B cell (primary cell): Measurements from ENCODE around the gene HILPDA. TPM values are rescaled to one million over a fixed set of nuclear protein-coding genes. Genes with fewer than 3 reads are reported as not detected.

Experiments
- ATAC-seq: fragments of 200-7000 bp; cut with Tn5 transposase; one replicate; pipeline ENCODE4 v1.10.0; 2021; ENCODE audit warnings: low read depth, mild to moderate bottlenecking, moderate number of reproducible peaks, moderate library complexity
- CTCF ChIA-PET: fragments of 350-600 bp; sonication (Branson Sonifier 250); formaldehyde crosslinking; loops from one replicate; lab custom pipeline; 2021; ENCODE audit warnings: antibody characterized with exemption, inconsistent platforms; lab: Charles Lee
- POLR2A ChIA-PET: fragments of 350-600 bp; sonication (Branson Sonifier 250); formaldehyde crosslinking; loops from one replicate; lab custom pipeline; 2021; ENCODE audit warnings: antibody characterized with exemption; lab: Charles Lee
- DNase-seq: peaks from one replicate; pipeline ENCODE4 v3.0.0; 2013
- H2AFZ ChIP-seq: 2 replicates; pipeline ENCODE4 v1.6.1; 2012; ENCODE audit warnings: mild to moderate bottlenecking, low read depth, low read length; ENCODE audit not compliant: insufficient read depth, poor library complexity, severe bottlenecking
- H3K27ac ChIP-seq, 2 donors: 1 replicate in 1 of 2; 2 replicates in 1 of 2; pipeline ENCODE4 v1.5.1; 2012 to 2013; ENCODE audit warnings: low read length in 2 of 2, mild to moderate bottlenecking in 2 of 2, moderate library complexity in 1 of 2
- H3K27me3 ChIP-seq, 4 experiments: fragments of 200-600 bp in 1 of 4; sonication (generic) in 1 of 4; replicated peaks in 1 of 4; 1 replicate in 2 of 4; 2 replicates in 2 of 4; pipeline versions ENCODE4 v1.6.1 to v1.7.0; 2013 to 2016; ENCODE audit warnings: low read length in 3 of 4, mild to moderate bottlenecking in 2 of 4, mixed read lengths in 1 of 4, moderate library complexity in 1 of 4; ENCODE audit not compliant: insufficient read depth in 4 of 4, control insufficient read depth in 3 of 4; ENCODE audit errors: control extremely low read depth in 1 of 4
- H3K36me3 ChIP-seq, 2 experiments: replicated peaks in 1 of 2; 1 replicate in 1 of 2; 2 replicates in 1 of 2; pipeline versions ENCODE4 v1.6.1 to v1.7.1; 2013; ENCODE audit warnings: low read length in 1 of 2; ENCODE audit not compliant: insufficient read depth in 2 of 2, control insufficient read depth in 1 of 2; ENCODE audit errors: control extremely low read depth in 1 of 2, extremely low read depth in 1 of 2
- H3K4me1 ChIP-seq, 2 donors: fragments of 200-600 bp in 1 of 2; sonication (generic) in 1 of 2; 1 replicate in 1 of 2; 2 replicates in 1 of 2; pipeline versions ENCODE4 v1.5.1 to v1.6.1; 2013 to 2017; ENCODE audit warnings: low read length in 2 of 2; ENCODE audit not compliant: control insufficient read depth in 2 of 2, insufficient read depth in 2 of 2
- H3K4me2 ChIP-seq: replicated peaks from 2 replicates; pipeline ENCODE3; 2012; ENCODE audit warnings: mild to moderate bottlenecking, low read depth, low read length; ENCODE audit not compliant: poor library complexity, severe bottlenecking
- H3K4me3 ChIP-seq, 5 experiments: fragments of 200-600 bp in 1 of 5; sonication (generic) in 1 of 5; 1 replicate in 3 of 5; 2 replicates in 2 of 5; pipeline versions ENCODE4 v1.5.1 to v1.7.0; 2011 to 2016; ENCODE audit warnings: low read length in 4 of 5, mild to moderate bottlenecking in 4 of 5, low read depth in 2 of 5, control low read depth in 1 of 5, moderate library complexity in 1 of 5; ENCODE audit not compliant: insufficient read depth in 1 of 5; ENCODE audit errors: control extremely low read depth in 1 of 5, extremely low read depth in 1 of 5
- H3K79me2 ChIP-seq: fragments of 200-600 bp; sonication (generic); one replicate; pipeline ENCODE4 v1.6.0; 2016; ENCODE audit warnings: low read length; ENCODE audit not compliant: control insufficient read depth, insufficient read depth
- H3K9ac ChIP-seq: fragments of 200-600 bp; sonication (generic); 2 replicates; pipeline ENCODE4 v1.6.1; 2017; ENCODE audit warnings: mild to moderate bottlenecking, low read length, moderate library complexity
- H3K9me3 ChIP-seq, 3 donors: one replicate each; pipeline versions ENCODE4 v1.6.1 to v1.7.1; 2013; ENCODE audit warnings: low read length in 2 of 3; ENCODE audit not compliant: control insufficient read depth in 2 of 3, insufficient read depth in 1 of 3; ENCODE audit errors: control extremely low read depth in 1 of 3
- H4K20me1 ChIP-seq: 2 replicates; pipeline ENCODE4 v1.6.0; 2012; ENCODE audit warnings: mild to moderate bottlenecking, low read length; ENCODE audit not compliant: insufficient read depth, control insufficient read depth, poor library complexity, severe bottlenecking
- H3K27ac Mint-ChIP-seq: one replicate; pipeline ENCODE4 v1.8.0; 2021; ENCODE audit warnings: mixed read lengths
- H3K27me3 Mint-ChIP-seq: one replicate; pipeline ENCODE4 v1.8.0; 2021; ENCODE audit warnings: mixed read lengths
- H3K4me1 Mint-ChIP-seq: one replicate; pipeline ENCODE4 v1.8.0; 2021; ENCODE audit warnings: mixed read lengths
- H3K4me3 Mint-ChIP-seq: one replicate; pipeline ENCODE4 v1.8.0; 2021; ENCODE audit warnings: mixed read lengths
- H3K9me3 Mint-ChIP-seq: one replicate; pipeline ENCODE4 v1.8.0; 2022; ENCODE audit warnings: mixed read lengths; ENCODE audit not compliant: insufficient read depth
- EZH2 ChIP-seq: IDR thresholded peaks from 2 replicates; pipeline ENCODE4 v1.6.1; 2012; ENCODE audit warnings: borderline replicate concordance, low read depth, mild to moderate bottlenecking, moderate library complexity, low read length; ENCODE audit not compliant: insufficient read depth, poor library complexity, severe bottlenecking
- WGBS: methylation state at CpG from one replicate; pipeline ENCODE4 v1.1.5; 2013; ENCODE audit warnings: missing lambda C conversion rate; ENCODE audit not compliant: insufficient coverage; 5-methylcytosine and 5-hydroxymethylcytosine counted together
- intact Hi-C: fragments of 100-400 bp; cut with micrococcal nuclease; formaldehyde crosslinking; loops from one replicate; pipeline ENCODE4 v1.10.0; 2022
- polyA plus RNA-seq: library from polyadenylated mRNA; depleted of rRNA; stranded (reverse); fragments of >200 nt; gene quantifications from 2 replicates; pipeline ENCODE4 v1.2.3, GENCODE V29; 2012
- total RNA-seq, 2 donors: library from RNA; stranded (reverse); fragments of 120-200 nt in 1 of 2; gene quantifications; 1 replicate in 1 of 2; 2 replicates in 1 of 2; pipeline versions ENCODE4 v1.2.3 to v1.2.4, GENCODE V29; 2013 to 2022
- TF ChIP-seq, protein P1 (sequence below): fragments of 200-600 bp; IDR thresholded peaks from one replicate; pipeline ENCODE4 v1.8.0; 2022; ENCODE audit warnings: antibody characterized with exemption, mild to moderate bottlenecking

HILPDA gene
- total and polyA plus RNA-seq, 2 donors (not counting 1 experiment from before 2014, with no cell fraction given), result 6.5 to 10.1 TPM

DNA sequence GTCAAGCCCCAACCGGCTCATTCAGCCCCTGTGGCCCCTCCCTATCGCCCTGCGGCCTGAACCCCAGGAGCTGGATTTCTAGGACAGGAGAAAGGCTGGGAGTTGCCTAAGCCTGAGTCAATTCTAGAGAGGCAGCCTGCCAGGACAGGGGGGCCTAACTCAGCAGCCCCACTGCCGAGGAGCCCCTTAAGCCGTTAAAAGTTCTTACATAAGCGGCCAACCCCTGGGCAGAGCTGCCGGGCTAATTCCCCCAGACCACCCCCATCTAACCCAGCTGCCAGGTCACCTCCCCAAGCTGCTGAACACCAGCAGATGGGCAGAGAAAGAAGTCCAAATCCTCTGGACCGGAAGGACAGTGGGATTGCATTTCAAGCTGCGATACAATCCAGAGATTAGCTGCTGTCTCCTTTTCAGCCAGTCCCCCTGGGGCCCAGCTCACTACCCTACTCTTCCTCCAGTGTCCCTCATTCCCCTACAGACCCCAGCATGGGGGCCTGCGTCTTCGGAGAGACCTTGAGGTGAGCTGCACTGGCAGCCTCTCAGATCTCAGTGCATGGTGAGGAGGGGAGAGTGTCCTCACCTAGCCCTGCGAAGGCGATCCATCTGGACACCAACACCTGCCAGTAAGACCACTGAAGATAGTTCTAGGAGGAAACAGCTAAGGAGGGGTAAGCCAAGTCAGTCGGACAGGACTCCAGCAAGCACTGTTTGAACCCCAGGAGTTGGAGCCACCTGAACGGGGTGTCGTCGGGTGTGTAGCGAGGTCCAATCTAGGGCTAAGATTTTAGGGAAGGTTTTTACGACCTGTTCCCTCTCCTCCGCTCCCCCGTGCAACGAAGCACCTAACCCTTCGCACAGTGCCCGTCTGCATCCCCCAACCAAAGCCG, 46.7 kb upstream of the HILPDA start:
- POLR2A ChIA-PET, result no interaction called here
- Histone ChIP-seq H3K36me3 (no peaks in the 10 kb centered on the region), H3K27ac (peak overlapping the region in 1 of 2 donors; percentile 37), H3K27me3 (no peaks in the 10 kb centered on the region), H4K20me1 (peaks cover 13% of the 10 kb centered on the region), H3K4me2 (peak overlapping the region; percentile 86), H3K9ac (peak overlapping the region; percentile 77), H3K4me1 (peaks cover 21 to 59% of the 10 kb centered on the region in 2 donors), H2AFZ (peak overlapping the region; percentile 82), H3K9me3 (no peaks in the 10 kb centered on the region), H3K4me3 (peak overlapping the region; percentile 73 to 93 (median 86)), H3K79me2 (no peaks in the 10 kb centered on the region)
- Mint-ChIP-seq H3K9me3 (no peaks in the 10 kb centered on the region), H3K4me3 (peak overlapping the region; percentile 95), H3K27ac (peak overlapping the region; percentile 84), H3K27me3 (peaks cover 4% of the 10 kb centered on the region), H3K4me1 (peaks cover 45% of the 10 kb centered on the region)
- 48% methylated on average over 11 of the region's 25 CpGs for WGBS
- no peak for DNase-seq
- intact Hi-C loops, result loop anchor here (2.0 to 5.0 kb wide), 3 partner anchors 67 to 330 kb away; partner anchors contain the start of genes CALU and RBM28
- TF ChIP-seq, protein P1, sequence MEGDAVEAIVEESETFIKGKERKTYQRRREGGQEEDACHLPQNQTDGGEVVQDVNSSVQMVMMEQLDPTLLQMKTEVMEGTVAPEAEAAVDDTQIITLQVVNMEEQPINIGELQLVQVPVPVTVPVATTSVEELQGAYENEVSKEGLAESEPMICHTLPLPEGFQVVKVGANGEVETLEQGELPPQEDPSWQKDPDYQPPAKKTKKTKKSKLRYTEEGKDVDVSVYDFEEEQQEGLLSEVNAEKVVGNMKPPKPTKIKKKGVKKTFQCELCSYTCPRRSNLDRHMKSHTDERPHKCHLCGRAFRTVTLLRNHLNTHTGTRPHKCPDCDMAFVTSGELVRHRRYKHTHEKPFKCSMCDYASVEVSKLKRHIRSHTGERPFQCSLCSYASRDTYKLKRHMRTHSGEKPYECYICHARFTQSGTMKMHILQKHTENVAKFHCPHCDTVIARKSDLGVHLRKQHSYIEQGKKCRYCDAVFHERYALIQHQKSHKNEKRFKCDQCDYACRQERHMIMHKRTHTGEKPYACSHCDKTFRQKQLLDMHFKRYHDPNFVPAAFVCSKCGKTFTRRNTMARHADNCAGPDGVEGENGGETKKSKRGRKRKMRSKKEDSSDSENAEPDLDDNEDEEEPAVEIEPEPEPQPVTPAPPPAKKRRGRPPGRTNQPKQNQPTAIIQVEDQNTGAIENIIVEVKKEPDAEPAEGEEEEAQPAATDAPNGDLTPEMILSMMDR, result no peak
- TF ChIP-seq EZH2, result no peak
- ATAC-seq, result no peak
- CTCF ChIA-PET, result interaction anchor here (0.5 to 23.4 kb wide), 9 partner anchors 9 to 819 kb away, joined by 3 to 331 read pairs (median 4); no protein-coding TSS in a partner anchor
